ENCODE results near the gene UNC119B.
"Not testable (repeated sequence)": the region's sequence is repeated elsewhere in the genome, so short reads cannot be mapped to it uniquely, and the experiment has no call there.

UNC119B gene

GRCh38 chr12:120710031-120710804 is at the start of gene UNC119B:
Gene UNC119B, plus strand, starts transcription at chr12:120710458. Its CDS starts 17 bp downstream, at chr12:120710475.
- DNase-seq (ENCODE audit: low spot score) = peak; percentile 61

- no peak for DNase-seq (ENCODE audit: low spot score)
These were observed 48.8 kb upstream of the UNC119B start for GRCh38 chr12:120661432-120661831.

- DNase-seq (ENCODE audit: low spot score) = no peak
These were observed 47.4 kb upstream of the UNC119B start for GRCh38 chr12:120662879-120663278.

DNA sequence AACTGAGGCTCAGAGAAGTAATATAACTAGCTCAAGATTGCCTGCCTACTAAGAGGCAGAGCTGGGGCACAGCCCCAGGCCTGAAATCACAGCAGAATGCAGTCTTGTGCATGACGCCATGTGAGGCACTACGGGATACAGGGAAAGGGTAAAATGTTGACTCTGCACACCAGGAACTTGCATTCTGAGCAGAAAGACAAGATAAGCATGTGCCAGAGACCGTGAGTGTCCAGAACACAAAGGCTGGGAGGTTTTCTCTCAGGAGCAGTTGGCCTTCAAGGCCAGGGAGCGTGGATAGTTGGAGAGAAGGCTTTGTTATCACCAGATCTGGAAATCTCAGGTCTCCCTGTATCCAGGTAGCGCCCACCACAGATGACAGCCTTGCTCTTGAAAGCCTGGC is 46.5 kb upstream of the UNC119B start:
- no peak for DNase-seq (ENCODE audit: low spot score)

- DNase-seq (ENCODE audit: low spot score) = no peak
These were observed 43.5 kb upstream of the UNC119B start for GRCh38 chr12:120666571-120667390.

- DNase-seq (ENCODE audit: low spot score) = no peak
These were observed 42.0 kb upstream of the UNC119B start for GRCh38 chr12:120668091-120668867.

- DNase-seq (ENCODE audit: low spot score) = peak; percentile 68
These were observed 41.1 kb upstream of the UNC119B start for GRCh38 chr12:120668868-120669840.

DNA sequence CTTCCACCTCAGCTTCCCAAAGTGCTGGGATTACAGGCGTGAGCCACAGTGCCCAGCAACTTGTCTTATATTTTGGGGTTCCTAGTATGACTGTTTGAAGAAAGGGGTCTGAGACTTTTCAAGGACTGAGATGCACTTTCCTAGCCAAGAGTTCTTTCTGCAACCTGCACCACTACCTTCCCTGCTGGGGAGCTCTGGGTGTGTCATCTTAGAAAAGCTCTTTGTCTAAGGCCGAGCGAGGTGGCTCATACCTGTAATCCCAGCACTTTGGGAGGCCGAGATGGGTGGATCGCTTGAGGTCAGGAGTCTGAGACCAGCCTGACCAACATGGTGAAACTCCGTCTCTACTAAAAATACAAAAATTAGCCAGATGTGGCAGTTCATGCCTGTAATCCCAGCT is 40.0 kb upstream of the UNC119B start:
- not testable (repeated sequence) for DNase-seq (ENCODE audit: low spot score)

GRCh38 chr12:120670667-120671066 is 39.6 kb upstream of the UNC119B start:
- DNase-seq (ENCODE audit: low spot score) = peak; percentile 9

DNA sequence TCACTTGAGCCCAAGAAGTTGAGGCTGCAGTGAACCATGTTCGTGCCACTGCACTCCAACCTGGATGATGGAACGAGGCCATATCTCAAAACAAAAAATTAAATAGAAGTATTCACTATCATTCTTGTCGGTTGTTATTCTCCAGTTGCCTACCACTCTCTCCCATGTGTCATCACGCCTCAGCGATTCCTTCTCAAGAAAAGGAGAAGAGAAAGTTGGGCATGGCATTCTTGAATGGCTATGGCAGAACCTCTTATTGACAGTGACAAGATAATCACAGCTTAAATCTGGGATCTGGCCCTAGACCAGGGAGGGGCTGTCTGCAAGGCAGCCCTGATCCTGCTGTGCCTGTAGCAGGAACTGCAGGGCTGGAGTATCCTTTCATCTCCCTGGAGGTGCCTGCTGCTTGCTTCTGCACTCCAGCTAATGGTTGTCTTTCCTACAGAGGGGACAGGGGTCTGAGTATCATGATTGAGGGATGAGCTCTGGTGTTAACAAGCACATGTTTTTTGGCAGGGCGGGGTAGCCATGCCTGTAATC is 36.1 kb upstream of the UNC119B start:
- no peak for DNase-seq (ENCODE audit: low spot score)

- DNase-seq (ENCODE audit: low spot score) = peak; percentile 51
These were observed 32.3 kb upstream of the UNC119B start for GRCh38 chr12:120677765-120678473.

DNA sequence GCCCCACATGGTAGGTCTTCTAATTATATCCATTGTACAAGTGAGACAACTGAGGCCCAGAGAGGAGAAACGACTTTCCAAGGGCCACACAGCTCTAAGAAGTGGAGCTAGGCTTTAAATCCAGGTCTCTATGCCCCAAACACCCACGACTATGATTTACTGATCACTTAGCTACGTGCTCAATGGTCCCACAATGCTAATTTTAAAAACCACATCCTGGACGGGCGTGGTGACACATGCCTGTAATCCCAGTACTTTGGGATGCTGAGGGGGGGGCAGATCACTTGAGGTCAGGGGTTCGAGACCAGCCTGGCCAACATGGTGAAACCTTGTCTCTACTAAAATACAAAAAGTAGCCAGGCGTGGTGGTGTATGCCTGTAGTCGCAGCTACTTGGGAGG is 31.7 kb upstream of the UNC119B start:
- DNase-seq (ENCODE audit: low spot score) = peak; percentile 17

- DNase-seq (ENCODE audit: low spot score) = no peak
These were observed 30.0 kb upstream of the UNC119B start for GRCh38 chr12:120680165-120680738.

DNA sequence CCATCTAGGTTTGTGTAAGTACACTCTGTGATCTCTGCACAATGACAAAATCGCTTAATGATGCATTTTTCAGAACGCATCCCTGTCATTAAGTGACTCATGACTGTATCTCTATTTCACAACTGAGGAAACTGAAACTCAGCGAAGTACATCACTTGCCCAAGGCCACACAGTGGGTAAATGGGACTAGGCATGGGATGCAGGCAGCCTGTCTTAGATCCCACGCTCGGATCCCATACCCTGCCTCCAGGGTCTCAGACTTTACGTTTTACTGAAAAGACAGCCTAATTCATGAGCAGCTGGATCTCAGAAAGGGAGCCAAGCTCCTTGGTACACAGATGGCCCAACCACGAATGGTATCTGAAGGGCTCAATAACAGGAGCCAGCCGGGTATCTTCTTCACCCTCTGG is 25.7 kb upstream of the UNC119B start:
- peak; percentile 33 for DNase-seq (ENCODE audit: low spot score)

DNA sequence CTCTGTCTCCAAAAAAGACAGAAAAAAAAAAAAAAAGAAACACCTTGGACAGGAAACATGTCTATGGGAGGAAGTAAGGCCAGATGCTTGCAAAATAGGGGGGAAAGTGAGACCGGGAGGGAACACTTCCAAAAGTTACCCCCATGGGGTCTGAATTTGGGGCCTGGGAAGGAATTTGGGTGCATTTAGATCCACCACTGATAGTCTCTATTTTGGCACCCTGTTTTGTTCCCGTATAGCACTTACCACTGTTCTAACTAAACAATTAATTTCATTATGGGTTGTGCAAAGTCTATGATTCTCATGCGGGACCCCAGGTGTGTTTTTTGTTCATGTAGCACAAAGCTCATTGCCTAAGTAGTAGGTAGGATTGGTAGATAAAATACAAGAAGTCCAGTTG is 24.7 kb upstream of the UNC119B start:
- DNase-seq (ENCODE audit: low spot score) = no peak

DNA sequence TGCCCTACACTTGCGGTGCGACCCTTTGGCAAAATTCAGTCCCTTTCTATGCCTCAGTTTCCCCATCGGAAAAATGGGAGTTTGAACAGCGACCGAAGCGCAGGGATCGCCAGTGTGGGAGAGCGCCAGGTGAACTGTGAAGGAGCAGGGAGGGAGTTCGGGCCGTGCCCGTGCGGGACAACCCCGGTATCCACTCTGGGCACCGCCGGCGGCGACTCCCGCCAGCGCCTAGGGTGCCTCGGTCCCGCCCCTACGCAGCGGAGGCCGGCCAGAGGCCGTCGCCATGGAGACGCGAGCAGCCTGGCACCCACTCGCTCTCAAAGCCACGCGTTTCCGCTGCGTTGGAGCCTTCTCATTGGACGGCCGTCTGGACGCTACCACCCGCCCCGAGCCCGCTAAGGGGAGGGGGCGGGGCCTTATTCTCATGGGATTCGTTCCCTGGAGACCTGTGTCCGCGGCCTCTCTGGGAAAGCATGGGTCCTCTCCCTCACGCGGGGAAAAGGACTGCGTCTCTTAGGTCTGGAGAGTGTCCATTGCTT is 24.0 kb upstream of the UNC119B start:
- DNase-seq (ENCODE audit: low spot score) = peak; percentile 98

GRCh38 chr12:120686690-120687577 is 23.3 kb upstream of the UNC119B start, which contains the start of gene MLEC:
Gene MLEC, plus strand, starts transcription at chr12:120687149. Its CDS starts 148 bp downstream, at chr12:120687297.
- peak; percentile 98 for DNase-seq (ENCODE audit: low spot score)

DNA sequence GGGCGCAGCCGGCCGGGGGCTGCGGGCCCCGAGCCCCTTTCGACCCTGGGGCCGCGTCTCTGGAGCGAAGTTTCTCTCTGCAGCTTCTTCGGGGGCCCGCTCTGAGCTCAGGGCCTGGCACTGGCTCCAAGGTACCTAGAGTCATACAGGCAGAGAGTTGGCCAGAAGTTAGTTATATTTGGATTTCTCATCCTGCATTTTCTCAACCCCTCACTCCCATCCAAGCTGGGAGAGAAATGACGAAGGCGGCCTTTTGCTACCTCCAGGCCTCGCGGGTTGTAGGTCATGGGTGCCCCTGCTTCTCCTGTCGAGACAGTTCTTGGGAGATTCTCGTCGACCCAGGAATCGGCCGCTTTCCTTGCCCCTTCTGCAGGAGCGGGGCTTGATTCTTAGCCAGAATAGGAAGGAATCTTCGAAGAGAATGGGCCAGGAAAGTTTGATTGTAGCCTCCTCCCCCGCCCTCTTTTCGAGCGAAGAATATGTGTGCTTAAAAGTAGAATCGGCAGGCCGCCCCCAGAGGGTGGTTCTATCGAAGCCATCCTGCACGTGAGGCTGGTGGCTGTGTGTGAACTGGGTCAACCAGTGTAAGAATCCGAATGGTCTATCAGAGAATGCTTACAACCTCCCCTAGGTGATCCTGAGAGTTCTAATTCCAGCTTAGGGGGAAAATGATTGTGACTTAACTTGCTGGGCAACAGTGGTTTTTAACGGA is 22.5 kb upstream of the UNC119B start:
- DNase-seq (ENCODE audit: low spot score) = peak; percentile 26

All from kidney tubule cell (primary cell).